Measurements from ENCODE around the gene CFAP100.

- TF ChIP-seq CTCF (IDR thresholded peaks at IDR 0.05) (no peak), POLR2A (IDR thresholded peaks at IDR 0.05) (no peak)
These were observed 22.2 kb downstream of the CFAP100 start for GRCh38 chr3:126416943-126417342.
